GM11168 (cell line): ENCODE results near the gene INPP5A.

Experiments
- in situ Hi-C: fragments of 300-500 bp; cut with MboI; formaldehyde crosslinking; loops from one replicate; pipeline ENCODE4 v1.12.0; 2022; ENCODE audit warnings: low sequenced_read_pairs; ENCODE audit not compliant: unreplicated experiment

INPP5A gene

DNA sequence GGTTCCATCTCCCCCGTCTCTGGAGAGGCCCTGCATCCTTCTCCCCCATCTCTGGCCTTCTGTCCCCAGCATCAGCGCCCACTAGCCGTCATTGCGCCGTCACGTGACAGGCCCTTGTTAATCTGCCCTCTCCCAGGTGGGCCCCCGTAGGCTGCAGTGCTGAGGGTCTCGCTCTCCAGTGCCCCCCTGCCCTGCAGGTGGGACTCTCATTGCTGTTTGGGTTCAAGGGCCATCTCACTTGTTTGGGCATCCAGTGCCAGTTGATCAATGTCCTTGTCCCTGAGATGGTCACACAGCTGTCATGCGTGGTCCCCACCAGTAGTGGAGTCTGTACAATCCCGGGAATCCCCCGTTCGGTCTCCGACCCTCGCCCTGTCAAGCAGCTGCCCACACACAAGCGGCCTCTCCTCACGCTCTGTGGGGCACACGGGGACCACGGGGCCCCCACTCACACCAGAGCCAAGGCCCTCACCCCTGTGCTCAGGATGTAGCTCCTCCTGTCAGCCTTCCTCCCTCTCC is 114.0 kb downstream of the INPP5A start:
- in situ Hi-C loops: no loop called here

GRCh38 chr10:132652446-132652845 is 114.9 kb downstream of the INPP5A start:
- in situ Hi-C loops: no loop called here

GRCh38 chr10:132652936-132653590 is 115.5 kb downstream of the INPP5A start:
- in situ Hi-C loops: no loop called here

- in situ Hi-C loops: no loop called here
Observed at GRCh38 chr10:132653721-132654120, 116.1 kb downstream of the INPP5A start.

DNA sequence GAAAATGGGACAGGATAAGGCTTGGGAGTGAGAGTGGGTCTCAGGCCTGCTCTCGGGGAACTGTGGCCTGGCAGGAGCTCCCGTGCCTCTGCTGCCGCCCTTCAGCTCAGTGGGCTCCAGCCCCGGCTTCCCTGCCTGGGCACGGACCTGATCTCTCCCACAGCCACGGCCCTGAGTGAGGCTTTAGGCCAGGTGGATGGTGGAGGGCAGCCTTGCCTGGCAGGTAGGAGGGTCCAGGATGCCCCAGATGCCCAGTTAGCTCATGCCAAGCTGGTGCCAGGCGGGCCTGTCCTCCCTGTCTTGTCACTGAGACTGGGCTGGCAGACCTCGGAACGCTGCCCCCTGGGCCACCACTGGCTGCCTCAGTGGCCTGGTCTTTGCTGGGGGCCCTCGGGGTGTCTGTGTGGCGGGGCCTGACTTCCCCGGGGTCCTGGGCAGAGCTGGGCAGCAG is 116.6 kb downstream of the INPP5A start:
- in situ Hi-C loops: no loop called here

- in situ Hi-C loops: no loop called here
Observed at GRCh38 chr10:132654708-132655661, 117.4 kb downstream of the INPP5A start.

DNA sequence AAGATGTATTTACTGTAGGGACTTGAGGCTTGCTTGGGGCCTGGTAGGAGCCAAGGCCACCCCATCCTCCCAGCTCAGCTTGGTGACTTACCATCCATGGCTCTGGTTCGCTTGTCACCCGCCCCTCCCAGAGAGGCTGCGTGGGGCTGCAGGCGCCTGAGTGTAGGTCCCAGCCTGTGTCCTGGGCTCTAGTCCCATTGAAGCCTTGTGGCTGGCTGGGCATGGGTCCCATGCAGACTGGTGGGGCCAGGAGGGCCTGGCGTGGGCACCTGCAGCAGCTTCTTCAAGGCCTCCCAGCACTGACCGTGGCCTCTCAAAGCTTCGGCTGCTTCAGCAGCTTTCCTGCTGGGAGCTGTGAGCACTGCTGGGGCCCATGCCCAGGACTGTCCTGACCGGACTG is 118.1 kb downstream of the INPP5A start:
- in situ Hi-C loops: no loop called here

DNA sequence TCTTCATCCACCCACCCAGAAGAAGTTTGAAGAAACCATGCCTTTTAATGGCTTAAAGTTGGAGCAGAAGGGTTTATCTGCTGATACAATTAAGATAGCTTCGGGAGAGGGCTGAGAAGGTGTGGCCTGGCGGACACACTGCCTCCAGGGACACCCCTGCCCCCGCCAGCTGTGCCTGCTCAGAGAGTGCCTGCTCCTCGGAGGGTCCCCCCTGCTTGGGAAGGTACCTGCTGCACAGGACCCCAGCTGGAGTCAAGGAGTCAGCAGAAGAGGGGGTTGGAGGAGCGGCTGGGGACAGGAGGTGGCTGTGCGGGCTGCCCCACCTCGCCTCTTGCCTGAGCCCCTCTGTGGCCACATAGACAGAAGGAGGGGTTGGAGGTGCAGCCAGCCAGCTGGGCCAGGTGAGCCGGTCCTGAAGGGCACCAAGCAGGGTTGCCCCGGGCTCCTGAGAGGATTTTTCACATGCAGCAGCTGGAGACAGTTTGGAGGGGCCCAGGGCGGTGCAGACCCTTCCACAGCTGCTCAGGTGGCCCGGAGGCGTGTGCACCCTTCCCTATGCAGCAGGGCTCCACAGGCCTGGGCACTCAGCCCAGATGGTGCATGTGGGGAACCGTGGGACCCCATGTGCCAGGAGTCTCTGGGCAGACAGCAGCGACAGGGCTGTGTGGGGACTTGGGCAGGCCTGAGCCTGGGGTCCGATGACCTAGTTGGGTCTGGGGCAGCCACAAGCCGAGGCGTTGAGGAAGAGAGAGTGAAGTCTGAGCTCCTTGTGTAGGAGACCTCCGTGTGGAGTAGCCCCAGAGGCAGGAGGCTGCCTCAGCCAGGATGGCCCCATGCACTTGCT is 118.9 kb downstream of the INPP5A start:
- in situ Hi-C loops: no loop called here

- in situ Hi-C loops: no loop called here
Observed at GRCh38 chr10:132657127-132657706, 119.6 kb downstream of the INPP5A start.

GRCh38 chr10:132657748-132658147 is 120.2 kb downstream of the INPP5A start:
- in situ Hi-C loops: no loop called here

GRCh38 chr10:132658546-132659205 is 121.1 kb downstream of the INPP5A start:
- in situ Hi-C loops: no loop called here

GRCh38 chr10:132659206-132660091 is 121.9 kb downstream of the INPP5A start:
- in situ Hi-C loops: no loop called here

GRCh38 chr10:132660385-132660784 is 122.8 kb downstream of the INPP5A start:
- in situ Hi-C loops: no loop called here

DNA sequence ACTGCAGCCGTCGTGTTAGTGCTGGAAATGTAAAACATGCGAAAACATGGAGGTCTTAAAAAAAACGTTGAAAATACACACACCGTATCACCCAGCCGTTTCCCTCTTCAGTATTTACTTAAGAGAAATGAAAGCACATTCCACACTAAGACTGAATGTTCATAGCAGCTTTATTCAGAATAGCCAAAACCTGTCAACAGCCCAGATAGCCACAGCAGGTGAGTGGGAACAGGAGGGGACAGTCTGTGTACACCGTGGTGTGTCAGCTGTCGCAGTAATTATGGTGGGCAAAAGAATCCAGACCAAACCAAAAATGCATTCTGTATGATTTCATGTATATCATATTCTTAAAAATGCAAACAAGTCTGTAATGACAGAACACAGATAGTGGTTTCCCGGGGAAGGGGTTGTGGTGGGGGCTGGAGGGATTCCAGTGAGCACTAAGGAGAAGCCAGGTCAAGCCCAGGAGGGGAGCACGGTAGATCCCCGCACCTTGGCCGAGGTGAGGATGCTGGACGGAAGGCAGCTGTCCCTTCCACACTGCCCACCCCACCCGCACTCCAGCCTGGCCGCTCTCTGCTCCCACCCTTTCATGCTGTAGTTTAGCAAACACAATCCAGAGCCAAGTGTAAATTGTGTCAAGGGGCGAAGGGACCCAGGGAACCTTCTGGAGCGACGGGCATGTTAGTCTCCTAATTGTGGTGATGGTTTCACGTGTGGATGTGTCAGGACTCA is 124.8 kb downstream of the INPP5A start:
- in situ Hi-C loops: no loop called here

DNA sequence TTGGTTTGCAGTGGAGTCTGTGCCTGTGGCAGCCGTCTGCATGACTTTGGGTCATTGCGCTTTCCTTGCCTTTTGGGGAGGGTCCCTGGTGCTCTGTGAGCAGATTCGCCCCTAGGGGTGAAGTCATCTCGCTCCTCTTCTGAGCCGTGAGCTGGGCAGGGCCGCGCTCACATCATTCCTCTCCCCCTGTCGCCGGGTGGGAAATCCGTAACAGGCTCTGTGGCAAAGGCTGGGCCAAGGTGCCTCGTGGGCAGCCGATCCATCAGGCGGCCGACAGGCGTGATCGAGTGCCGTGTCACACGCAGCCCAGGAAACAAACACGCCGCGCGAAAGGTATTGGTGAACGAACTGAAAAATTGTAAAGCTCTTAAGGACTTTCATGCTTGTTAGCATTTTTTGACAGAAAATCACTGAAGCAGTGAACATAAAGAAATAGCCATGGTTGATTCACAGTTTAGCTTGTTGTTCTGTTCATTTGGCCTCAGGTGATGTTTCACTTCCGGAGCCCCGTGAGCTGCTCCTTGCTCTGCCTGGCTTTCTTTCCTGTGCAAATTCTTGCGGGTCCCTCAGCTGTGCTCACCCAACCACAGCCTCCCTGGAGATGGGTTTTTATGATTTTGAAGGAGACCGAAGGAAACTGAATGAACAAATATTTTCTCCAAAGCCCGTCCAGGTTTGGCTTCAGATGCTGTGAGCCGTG is 126.2 kb downstream of the INPP5A start:
- in situ Hi-C loops: no loop called here

DNA sequence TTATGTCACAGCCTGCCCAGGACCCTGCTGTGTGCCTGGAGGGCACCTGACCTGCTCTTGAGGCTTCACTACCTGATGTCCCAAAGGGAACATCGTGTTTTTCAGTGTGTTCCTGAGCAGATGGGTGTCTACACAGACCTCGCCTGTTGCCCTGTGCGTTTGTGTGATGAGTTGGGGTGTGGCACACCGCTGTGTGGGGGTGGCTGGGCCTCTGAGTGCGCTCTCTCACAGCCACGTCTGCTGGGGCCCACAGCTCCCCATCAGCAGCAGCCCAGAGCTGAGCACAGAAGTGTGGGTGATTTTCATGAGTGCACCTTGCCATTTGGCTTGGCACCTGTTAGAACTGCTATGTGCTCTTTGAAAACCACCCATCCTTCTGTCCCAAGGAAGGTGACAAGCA is 126.8 kb downstream of the INPP5A start:
- in situ Hi-C loops: no loop called here

GRCh38 chr10:132664883-132665282 is 127.3 kb downstream of the INPP5A start:
- in situ Hi-C loops: no loop called here
